Left colon (tissue), 2 donors: ENCODE measurements around the gene HOTAIR. TPM values are rescaled to one million over a fixed set of nuclear protein-coding genes. Genes with fewer than 3 reads are reported as not detected.
A peak's percentile ranks its signal among the peaks of the same experiment; 100 is the strongest.

ENCODE experiments used
- ATAC-seq: fragments of 200-7000 bp; cut with Tn5 transposase; one replicate; pipeline ENCODE4 v1.9.1; 2020; ENCODE audit warnings: mild to moderate bottlenecking, moderate library complexity
- DNase-seq, 2 donors: peaks; one replicate each; pipeline ENCODE4 v3.0.0-alpha.2; 2020
- intact Hi-C, 2 donors: fragments of 100-400 bp; cut with DNase I in 1 of 2; cut with micrococcal nuclease in 1 of 2; formaldehyde crosslinking; loops; one replicate each; pipeline versions ENCODE4 v1.11.2 to v1.14.0; 2022; cut with DNase I, micrococcal nuclease
- total RNA-seq, 2 donors: library from RNA; stranded (reverse); fragmentation: NEBNext Ultra II Directional; extraction: Animal tissue kit (Norgen Biotek cat#: 25700); gene quantifications; one replicate each; pipeline ENCODE4 v1.2.1, GENCODE V29; 2021
- donor health status: DM: no; HTN: no; CAD: no.
- donor health status: DM: yes; HTN: yes; CAD: no.

HOTAIR gene
- total RNA-seq, 2 donors from 2014 or later: not detected

GRCh38 chr12:53980104-53980801 is 5.5 kb upstream of the HOTAIR start:
- intact Hi-C loops: no loop called here
- no peak for ATAC-seq
- DNase-seq: no peak

DNA sequence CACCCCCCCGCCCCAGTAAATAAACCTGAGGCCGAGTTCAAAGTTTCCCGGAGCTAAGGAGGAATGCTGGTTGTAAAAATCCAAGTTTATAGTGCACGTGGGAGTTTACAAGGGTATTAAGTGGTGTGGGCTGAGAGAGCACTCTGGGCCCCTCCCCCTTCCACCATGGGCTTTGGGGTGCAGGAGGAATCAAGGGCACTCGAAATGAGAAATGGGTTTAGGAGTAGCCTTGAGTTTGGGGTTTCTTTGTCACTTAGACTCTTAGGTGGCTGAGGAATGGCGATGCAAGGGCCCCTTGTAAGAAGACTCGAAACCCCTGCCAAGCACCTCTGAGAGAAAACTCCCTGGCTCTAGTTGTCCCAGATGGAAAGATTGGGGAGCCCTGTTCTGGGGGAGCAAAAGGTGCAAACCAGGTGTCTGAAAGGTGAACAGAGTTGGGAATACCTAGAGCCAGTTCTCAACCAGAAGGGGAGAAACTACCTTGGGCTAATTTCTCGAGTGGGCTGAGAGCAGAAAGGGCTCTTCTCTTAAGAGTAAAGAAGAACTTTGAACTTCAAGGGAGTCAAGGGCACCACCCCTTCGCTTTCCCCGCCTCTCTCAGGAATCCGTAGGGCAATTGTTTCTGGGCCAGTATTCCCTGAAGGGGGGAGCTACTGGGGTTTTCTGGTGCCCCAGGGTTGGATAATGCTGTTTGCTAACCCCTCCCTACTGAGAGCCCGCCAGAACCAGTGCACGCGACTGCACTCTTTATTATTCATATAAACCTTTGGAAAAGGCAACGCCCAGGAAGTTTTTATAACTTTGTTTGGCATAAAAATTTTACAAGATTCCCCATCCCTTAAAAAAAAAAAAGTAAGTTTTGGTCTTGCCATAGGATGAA is 4.0 kb upstream of the HOTAIR start:
- DNase-seq (peak; percentile 28 to 31), ATAC-seq (peak; percentile 90)
- intact Hi-C loops: no loop called here

GRCh38 chr12:53977596-53978445 is 3.1 kb upstream of the HOTAIR start:
- no peak for DNase-seq
- ATAC-seq: no peak
- intact Hi-C loops: no loop called here

- intact Hi-C loops: no loop called here
- no peak for DNase-seq
- no peak for ATAC-seq
Observed at GRCh38 chr12:53976823-53977595, 2.3 kb upstream of the HOTAIR start.

GRCh38 chr12:53976172-53976822 is 1.5 kb upstream of the HOTAIR start:
- intact Hi-C loops: no loop called here
- DNase-seq (no peak), ATAC-seq (no peak)

DNA sequence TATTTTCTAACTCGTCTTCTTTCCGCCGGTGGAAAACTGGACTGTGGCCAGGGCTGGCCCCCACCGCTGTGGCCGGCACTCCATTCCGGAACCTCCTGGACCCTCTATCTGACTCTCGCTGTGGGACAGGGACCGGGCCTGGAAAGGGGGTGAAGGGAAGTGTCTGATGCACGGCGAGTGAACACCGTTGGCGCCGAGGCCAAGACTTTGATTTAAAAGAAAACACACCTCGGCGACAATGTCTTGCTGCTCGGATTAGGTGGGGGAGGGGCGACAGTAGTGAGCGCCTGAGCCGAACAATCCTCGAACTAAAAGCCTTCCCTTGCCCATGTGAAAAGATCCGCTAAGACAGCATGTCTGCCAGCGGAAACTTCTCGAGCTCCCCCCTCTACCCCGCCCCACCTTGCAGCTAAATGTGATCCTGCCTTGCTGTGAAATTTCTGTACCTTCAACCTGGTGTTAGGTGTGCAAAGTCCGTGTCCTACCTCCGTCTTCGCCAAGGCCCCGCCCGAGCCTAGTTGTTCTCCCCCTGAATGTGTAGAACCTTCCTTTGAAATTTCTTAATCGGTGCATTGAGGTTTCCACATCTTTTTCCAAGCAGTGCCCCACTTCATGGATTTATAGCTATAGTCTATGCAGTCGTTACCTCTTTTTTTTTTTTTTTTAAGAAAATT is 862 bp upstream of the HOTAIR start:
- ATAC-seq (no peak), DNase-seq (no peak)
- intact Hi-C loops: no loop called here

DNA sequence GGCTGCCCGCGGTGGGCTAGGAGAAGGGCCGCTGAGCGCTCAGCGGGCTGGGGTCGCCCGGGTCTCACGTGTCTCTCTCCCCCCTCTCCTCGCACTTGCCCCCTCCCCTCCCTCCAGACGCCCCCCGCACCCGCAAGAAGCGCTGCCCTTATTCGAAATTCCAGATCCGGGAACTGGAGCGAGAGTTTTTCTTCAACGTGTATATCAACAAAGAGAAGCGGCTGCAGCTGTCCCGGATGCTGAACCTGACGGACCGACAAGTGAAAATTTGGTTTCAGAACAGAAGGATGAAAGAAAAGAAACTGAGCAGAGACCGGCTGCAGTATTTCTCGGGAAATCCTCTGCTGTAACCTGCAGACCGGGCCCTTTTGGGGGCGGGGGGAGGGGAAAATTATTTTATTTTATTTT is 314 bp upstream of the HOTAIR start:
- ATAC-seq: no peak
- DNase-seq: no peak
- intact Hi-C loops: no loop called here

GRCh38 chr12:53973236-53974042 is 1.3 kb downstream of the HOTAIR start:
- intact Hi-C loops: no loop called here
- no peak for DNase-seq
- no peak for ATAC-seq

DNA sequence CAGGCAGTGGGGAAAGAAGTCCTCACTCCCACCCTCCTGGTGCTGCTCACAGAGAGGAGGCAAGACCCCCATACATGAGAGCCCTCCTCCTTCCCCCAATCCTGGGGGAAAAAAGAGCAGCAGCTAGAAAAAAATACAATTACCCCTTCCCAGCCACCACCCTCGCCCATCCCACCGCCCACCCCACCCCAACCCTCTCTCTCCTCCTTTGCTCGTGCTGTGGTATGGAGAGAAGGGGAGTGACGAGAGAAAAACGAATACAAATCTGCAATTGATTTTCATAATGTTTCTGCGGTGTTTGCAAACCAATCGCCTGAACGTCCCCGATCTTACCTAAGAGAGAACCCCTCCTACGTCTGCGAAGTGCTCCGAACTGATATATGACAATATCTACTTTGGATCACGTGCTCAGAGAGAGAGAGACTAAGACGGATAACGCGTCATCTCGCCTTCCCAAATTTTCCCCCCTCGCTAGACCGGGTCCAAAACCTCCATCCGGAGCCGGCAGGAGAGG is 2.0 kb downstream of the HOTAIR start, which contains the start of gene HOXC11:
TSS of gene HOXC11 (plus strand) at position 405 of the 514 bp plus-strand sequence. CDS start 116 bp downstream, outside the sequence.
- intact Hi-C loops: no loop called here
- DNase-seq: no peak
- no peak for ATAC-seq

DNA sequence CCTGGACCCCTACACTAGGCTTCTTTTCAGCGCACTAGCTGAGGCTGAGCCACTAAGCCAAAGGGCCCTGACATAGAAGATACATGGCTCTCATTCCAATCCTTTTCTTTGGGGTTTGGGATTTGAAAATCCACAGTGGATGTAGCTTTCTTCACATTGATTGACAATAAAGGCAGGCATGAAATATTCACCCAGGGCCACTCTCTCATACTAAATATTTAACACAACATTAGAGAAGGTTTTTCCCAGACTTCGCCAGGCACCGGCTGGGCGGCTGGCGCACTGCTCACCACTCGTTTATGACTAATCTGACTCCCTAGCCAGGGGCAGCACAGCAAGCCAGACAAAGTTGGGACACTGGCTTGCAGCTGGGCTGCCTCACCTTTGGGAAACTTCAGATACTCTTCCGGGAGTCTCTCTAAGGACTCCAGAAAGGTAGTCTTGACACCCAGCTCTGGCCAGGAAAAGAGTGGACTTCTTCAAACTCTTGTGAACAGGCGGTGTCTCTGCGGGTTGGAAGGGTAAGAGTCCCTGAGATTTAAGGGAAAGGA is 2.5 kb downstream of the HOTAIR start:
- no peak for DNase-seq
- no peak for ATAC-seq
- intact Hi-C loops: no loop called here

DNA sequence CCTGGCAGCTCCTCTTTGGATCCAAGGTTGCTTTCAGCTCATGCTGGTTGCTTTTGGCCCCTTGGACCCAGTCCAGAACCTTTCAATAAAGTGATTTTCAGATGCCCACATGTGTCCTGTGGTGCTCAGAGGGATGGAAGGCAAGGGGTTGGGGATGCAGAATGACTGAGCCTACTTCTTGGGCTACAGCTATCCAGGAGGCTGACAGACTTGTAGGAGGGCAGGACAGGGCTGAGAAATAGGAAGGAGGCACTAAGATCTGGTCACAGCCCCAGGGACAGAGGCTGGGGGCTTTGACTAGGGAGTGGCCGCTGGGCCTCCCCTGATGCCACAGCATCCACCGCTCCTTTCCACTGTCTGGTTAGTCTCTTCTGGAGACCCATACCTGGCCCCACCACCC is 3.1 kb downstream of the HOTAIR start:
- no peak for ATAC-seq
- no peak for DNase-seq
- intact Hi-C loops: no loop called here

GRCh38 chr12:53971129-53971528 is 3.6 kb downstream of the HOTAIR start:
- ATAC-seq (no peak), DNase-seq (no peak)
- intact Hi-C loops: no loop called here

- intact Hi-C loops: no loop called here
- ATAC-seq (no peak), DNase-seq (no peak)
Observed at GRCh38 chr12:53970451-53970850, 4.3 kb downstream of the HOTAIR start.

GRCh38 chr12:53969588-53970259 is 5.0 kb downstream of the HOTAIR start:
- ATAC-seq: no peak
- intact Hi-C loops: no loop called here
- DNase-seq: no peak

- ATAC-seq (no peak), DNase-seq (no peak)
- intact Hi-C loops: no loop called here
Observed at GRCh38 chr12:53968214-53969127, 6.3 kb downstream of the HOTAIR start.
